GM18858 (cell line): ENCODE measurements around the gene GNG7.
"Not testable (repeated sequence)": the region's sequence is repeated elsewhere in the genome, so short reads cannot be mapped to it uniquely, and the experiment has no call there.

Experiments used
- ATAC-seq: cut with Tn5 transposase; IDR thresholded peaks from one replicate; pipeline ENCODE4 v1.9.1; 2021; ENCODE audit not compliant: unreplicated experiment

Gene GNG7

GRCh38 chr19:2646866-2647535 lies 55.5 kb downstream of the GNG7 start:
- no peak for ATAC-seq

DNA sequence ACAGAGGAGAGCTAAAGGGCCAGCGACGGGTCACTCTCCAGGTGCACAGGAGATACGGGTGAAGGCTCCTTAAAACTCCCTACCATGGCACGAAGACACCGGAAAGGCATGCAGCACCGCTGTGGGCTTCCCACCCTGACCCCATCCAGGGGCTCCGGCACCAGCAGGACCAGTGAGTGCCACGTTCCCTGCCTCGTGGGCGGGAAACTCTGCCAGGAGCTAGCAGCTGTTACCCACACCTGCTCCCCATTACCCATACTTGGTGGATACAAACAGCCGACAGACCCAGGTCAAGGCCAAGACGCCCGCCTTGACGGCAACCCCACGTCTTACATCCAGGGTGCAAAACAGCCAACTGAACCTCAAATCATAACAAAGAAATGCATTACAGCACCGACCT lies 56.7 kb downstream of the GNG7 start:
- no peak for ATAC-seq

DNA sequence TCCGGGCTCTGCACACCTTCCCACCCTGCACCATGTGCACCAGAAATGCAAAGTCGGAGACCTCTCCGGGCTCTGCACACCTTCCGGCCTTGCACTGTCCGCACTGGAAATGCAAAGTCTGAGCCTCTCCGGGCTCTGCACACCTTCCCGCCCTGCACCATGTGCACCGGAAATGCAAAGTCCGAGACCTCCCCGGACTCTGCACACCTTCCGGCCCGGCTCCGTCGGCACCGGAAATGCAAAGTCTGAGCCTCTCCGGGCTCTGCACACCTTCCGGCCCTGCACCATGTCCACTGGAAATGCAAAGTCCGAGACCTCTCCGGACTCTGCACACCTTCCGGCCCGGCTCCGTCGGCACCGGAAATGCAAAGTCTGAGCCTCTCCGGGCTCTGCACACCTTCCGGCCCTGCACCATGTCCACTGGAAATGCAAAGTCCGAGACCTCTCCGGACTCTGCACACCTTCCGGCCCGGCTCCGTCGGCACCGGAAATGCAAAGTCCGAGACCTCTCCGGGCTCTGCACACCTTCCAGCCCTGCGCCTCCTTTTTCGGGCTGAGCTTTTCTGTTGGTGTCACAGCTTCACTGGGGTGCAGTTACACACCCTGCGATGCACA lies 59.3 kb downstream of the GNG7 start:
- not testable (repeated sequence) for ATAC-seq

GRCh38 chr19:2641332-2641698 lies 61.2 kb downstream of the GNG7 start:
- ATAC-seq, result no peak

GRCh38 chr19:2640563-2641331 lies 61.7 kb downstream of the GNG7 start:
- ATAC-seq, result no peak

GRCh38 chr19:2639999-2640398 lies 62.5 kb downstream of the GNG7 start:
- no peak for ATAC-seq

DNA sequence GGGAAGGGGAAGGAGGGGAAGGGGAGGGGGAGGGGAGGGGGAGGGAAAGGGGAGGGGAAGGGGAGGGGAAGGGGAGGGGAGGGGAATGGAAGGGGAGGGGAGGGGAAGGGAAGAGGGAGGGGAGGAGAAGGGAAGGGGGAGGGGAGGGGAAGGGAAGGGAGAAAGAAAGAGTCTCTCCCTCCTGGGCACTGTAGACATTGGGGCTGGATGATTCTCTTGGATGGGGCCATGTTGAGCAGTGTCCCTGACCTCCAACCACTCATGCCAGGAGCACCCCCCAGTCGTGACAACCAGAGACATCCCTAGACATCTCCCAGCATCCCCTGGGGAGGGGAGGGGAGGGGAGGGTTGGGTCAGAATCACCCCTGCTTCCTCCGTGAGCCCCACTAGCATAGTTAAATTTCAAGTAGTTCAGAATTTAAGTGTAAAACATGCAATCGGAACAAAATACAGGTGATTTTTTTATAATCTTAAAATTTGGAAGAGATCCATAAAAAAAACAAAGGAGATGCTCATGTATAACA lies 64.0 kb downstream of the GNG7 start:
- ATAC-seq, result no peak

- ATAC-seq, result no peak
These were observed 65.4 kb downstream of the GNG7 start for GRCh38 chr19:2636897-2637683.

- no peak for ATAC-seq
These were observed 66.2 kb downstream of the GNG7 start for GRCh38 chr19:2636141-2636896.

- no peak for ATAC-seq
These were observed 67.5 kb downstream of the GNG7 start for GRCh38 chr19:2634960-2635359.

- no peak for ATAC-seq
These were observed 68.1 kb downstream of the GNG7 start for GRCh38 chr19:2634228-2634951.

DNA sequence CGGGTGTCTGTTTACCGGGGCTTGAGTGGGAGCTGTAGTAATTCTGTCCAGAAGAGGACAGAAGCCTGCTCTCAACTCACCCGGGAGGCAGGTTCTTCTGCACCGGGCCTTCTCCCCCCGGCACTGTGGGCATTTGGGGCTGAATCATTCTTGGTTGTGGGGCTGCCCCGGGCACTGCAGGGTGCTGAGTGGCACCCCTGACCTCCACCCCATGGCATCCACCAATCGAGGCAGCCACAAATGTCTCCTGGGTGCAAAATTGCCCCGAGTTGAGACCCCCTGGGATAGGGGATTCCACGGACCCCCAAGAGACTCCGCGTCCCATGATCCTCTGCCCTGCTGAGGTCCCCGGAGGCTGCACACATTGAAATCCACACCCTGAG lies 68.8 kb downstream of the GNG7 start:
- no peak for ATAC-seq

DNA sequence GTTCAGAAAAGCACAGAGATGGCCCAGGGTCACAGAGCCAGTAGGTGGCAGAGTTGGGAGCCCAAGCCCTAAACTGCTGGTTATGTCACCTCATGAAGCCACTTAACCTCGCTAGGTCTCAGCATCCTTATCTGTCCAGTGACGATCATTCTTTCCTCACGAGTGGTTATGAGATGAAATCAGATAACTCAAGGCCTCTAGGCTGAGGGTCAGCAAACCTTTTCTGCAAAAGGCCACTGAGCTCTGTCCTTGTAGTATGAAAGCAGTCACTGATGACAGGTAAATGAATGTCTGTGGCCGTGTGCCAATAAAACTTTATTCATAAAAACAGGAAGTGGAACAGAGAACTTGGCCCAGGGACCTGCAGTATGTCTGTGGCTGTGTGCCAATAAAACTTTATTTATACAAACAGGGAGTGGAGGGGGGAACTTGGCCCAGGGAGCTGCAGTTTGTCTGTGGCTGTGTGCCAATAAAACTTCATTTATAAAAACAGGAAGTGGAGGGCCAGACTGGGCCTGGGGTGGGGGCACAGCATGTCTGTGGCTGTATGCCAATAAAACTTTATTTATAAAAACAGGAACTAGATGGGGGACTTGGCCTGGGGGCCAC lies 71.2 kb downstream of the GNG7 start:
- ATAC-seq, result no peak

GRCh38 chr19:2630352-2631001 lies 72.0 kb downstream of the GNG7 start:
- no peak for ATAC-seq

GRCh38 chr19:2629491-2630351 lies 72.8 kb downstream of the GNG7 start:
- ATAC-seq, result no peak

DNA sequence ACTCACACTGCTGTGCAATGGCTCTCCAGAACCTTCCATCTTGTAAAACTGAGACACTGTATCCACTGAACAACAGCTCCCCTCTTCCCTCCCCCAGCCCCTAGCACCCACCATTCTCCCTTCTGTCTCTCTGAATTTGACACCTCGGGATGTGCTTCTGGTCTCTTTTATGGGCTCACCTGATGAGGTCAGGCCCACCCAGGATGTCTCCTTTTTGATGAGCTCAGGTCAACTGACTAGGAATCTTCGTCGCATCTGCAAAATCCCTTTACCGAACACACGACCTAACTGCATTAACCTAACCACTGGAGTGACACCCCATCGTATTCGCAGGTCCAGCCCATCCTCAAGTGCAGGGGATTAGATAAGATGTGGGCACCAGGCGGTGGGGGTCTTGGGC lies 73.9 kb downstream of the GNG7 start:
- ATAC-seq, result no peak

- ATAC-seq, result no peak
These were observed 74.6 kb downstream of the GNG7 start for GRCh38 chr19:2627855-2628254.

DNA sequence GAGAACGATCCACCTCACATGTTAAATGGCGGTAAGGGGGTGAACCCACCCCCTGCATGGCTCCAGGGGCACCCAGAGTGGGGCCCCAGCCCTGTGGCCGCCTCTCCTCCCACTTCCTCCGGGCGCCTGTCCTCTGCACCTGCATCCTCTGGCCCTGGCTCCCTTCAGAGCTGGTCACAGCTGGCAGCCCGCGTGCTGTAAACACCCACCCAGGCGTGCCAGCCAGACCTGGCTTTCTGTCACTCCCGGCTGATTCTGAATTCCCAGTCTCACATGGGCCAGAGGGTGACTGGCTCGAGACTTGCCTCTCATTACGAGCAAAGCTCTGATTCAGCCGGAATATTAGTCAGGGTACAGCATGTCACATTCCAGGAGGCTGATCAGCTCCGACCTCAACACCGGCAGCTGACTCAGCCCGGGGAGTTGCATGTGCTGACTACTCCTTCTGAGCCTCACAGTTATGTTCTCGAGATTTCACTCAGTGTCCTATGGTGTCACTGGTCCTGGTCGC lies 75.1 kb downstream of the GNG7 start:
- ATAC-seq, result no peak
